HS-5 (cell line): Measurements from ENCODE around the gene SLC25A23.
"Not testable (repeated sequence)": the region's sequence is repeated elsewhere in the genome, so short reads cannot be mapped to it uniquely, and the experiment has no call there.

Experiments used
- DNase-seq: peaks from one replicate; pipeline ENCODE4 v3.0.0-alpha.2; 2012; ENCODE audit warnings: low read depth

The SLC25A23 gene

GRCh38 chr19:6457958-6458694, 1.5 kb downstream of the SLC25A23 start:
- DNase-seq: no peak

GRCh38 chr19:6455924-6456323, 3.7 kb downstream of the SLC25A23 start:
- no peak for DNase-seq

- DNase-seq: no peak
Measured at GRCh38 chr19:6453951-6454565, 5.5 kb downstream of the SLC25A23 start.

- no peak for DNase-seq
Measured at GRCh38 chr19:6452899-6453298, 6.7 kb downstream of the SLC25A23 start.

- no peak for DNase-seq
Measured at GRCh38 chr19:6452223-6452614, 7.4 kb downstream of the SLC25A23 start.

GRCh38 chr19:6451583-6452222, 7.9 kb downstream of the SLC25A23 start:
- DNase-seq: no peak

- DNase-seq: no peak
Measured at GRCh38 chr19:6450166-6450565, 9.4 kb downstream of the SLC25A23 start.

GRCh38 chr19:6448045-6448444, 11.5 kb downstream of the SLC25A23 start:
- DNase-seq: no peak

- DNase-seq: no peak
Measured at GRCh38 chr19:6446452-6446851, 13.1 kb downstream of the SLC25A23 start.

- DNase-seq: no peak
Measured at GRCh38 chr19:6443986-6444385, 15.6 kb downstream of the SLC25A23 start.

- no peak for DNase-seq
Measured at GRCh38 chr19:6442087-6442688, 17.4 kb downstream of the SLC25A23 start.

GRCh38 chr19:6440905-6441304, 18.7 kb downstream of the SLC25A23 start:
- no peak for DNase-seq

- no peak for DNase-seq
Measured at GRCh38 chr19:6439743-6440142, 19.8 kb downstream of the SLC25A23 start.

GRCh38 chr19:6433663-6434062, 25.9 kb downstream of the SLC25A23 start, which contains the start of gene SLC25A41:
TSS of gene SLC25A41 (minus strand) at chr19:6433763. CDS start at chr19:6433693, 70 bp downstream.
- no peak for DNase-seq

GRCh38 chr19:6433165-6433564, 26.4 kb downstream of the SLC25A23 start:
- no peak for DNase-seq

- DNase-seq: no peak
Measured at GRCh38 chr19:6431891-6432290, 27.7 kb downstream of the SLC25A23 start.

GRCh38 chr19:6429419-6430221, 30.0 kb downstream of the SLC25A23 start:
- no peak for DNase-seq

GRCh38 chr19:6428692-6429418, 30.7 kb downstream of the SLC25A23 start:
- DNase-seq: not testable (repeated sequence)

- no peak for DNase-seq
Measured at GRCh38 chr19:6427131-6427530, 32.5 kb downstream of the SLC25A23 start.

GRCh38 chr19:6425732-6426620, 33.6 kb downstream of the SLC25A23 start:
- DNase-seq: no peak
